ENCODE measurements around the gene IL19. TPM values are rescaled to one million over a fixed set of nuclear protein-coding genes. Genes with fewer than 3 reads are reported as not detected.
A peak's percentile ranks its signal among the peaks of the same experiment; 100 is the strongest.

IL19 gene
- total and polyA plus RNA-seq, 2 donors from 2014 or later, result 0.41 to 3.6 TPM

DNA sequence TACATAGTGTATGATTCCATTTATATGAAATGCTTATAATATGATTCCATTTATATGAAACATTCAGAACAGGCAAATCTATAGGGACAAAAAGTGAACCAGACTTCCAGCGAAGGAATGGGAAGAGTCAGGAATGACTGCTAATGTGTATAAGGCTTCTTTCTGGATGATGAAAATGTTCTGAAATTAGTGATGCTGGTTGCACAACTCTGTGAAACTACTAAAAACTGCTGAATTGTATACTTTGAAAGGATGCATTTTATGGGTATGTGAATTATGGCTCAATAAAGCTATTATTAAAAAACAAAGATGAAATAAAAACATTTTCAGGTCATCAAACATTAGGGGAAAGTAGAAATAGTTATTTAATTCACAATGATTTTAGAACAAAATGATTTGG, 112.6 kb downstream of the IL19 start:
- Histone ChIP-seq H3K27me3 (ENCODE audit: control insufficient read depth, insufficient read depth, low read length) (no peaks in the 10 kb centered on the region), H3K36me3 (ENCODE audit: control insufficient read depth in 2 of 3, insufficient read depth in 3 of 3, low read length in 3 of 3) (no peaks in the 10 kb centered on the region), H3K9ac (ENCODE audit: low read length in 3 of 3) (no peak overlapping the region), H3K27ac (ENCODE audit: low read depth in 2 of 2, low read length in 2 of 2) (no peak overlapping the region), H3K4me3 (ENCODE audit: low read length in 3 of 3) (no peak overlapping the region), H3K9me3 (ENCODE audit: control insufficient read depth in 2 of 3, insufficient read depth in 1 of 3, low read length in 3 of 3) (peaks cover 0 to 8% (median 0%) of the 10 kb centered on the region in 3 donors), H3K4me1 (ENCODE audit: control insufficient read depth in 2 of 3, insufficient read depth in 2 of 3, low read depth in 1 of 3, low read length in 3 of 3) (no peaks in the 10 kb centered on the region)
- FAIRE-seq (peak; percentile 25), DNase-seq (no peak)
- intact Hi-C loops (cut with DNase I), result no loop called here
- no peak for TF ChIP-seq CTCF (IDR thresholded peaks at IDR 0.05; ENCODE audit: borderline replicate concordance, extremely low read depth, insufficient read depth)

DNA sequence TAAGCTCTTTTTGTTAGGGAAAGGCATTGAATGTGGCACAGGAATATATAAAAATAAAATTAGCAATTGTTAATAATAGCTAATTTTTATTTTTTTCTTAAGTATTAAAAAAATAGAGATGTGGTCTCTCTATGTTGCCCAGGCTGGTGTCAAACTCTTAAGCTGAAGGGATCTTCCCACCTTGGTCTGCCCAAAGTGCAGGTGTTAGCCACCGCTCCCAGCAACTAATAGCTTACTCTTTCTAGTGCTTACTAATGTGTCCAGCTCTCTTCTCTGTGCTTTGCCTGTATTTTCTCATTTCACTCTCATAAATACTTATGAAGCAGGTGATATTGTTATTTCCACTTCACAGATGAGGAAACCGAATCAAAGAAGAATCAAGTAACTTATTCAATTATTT, 113.3 kb downstream of the IL19 start:
- Histone ChIP-seq H3K27me3 (ENCODE audit: control insufficient read depth, insufficient read depth, low read length) (no peaks in the 10 kb centered on the region), H3K9ac (ENCODE audit: low read length in 3 of 3) (no peak overlapping the region), H3K27ac (ENCODE audit: low read depth in 2 of 2, low read length in 2 of 2) (no peak overlapping the region), H3K4me3 (ENCODE audit: low read length in 3 of 3) (no peak overlapping the region), H3K4me1 (ENCODE audit: control insufficient read depth in 2 of 3, insufficient read depth in 2 of 3, low read depth in 1 of 3, low read length in 3 of 3) (no peaks in the 10 kb centered on the region), H3K9me3 (ENCODE audit: control insufficient read depth in 2 of 3, insufficient read depth in 1 of 3, low read length in 3 of 3) (peaks cover 0 to 2% (median 0%) of the 10 kb centered on the region in 3 donors), H3K36me3 (ENCODE audit: control insufficient read depth in 2 of 3, insufficient read depth in 3 of 3, low read length in 3 of 3) (no peaks in the 10 kb centered on the region)
- intact Hi-C loops (cut with DNase I), result no loop called here
- no peak for TF ChIP-seq CTCF (IDR thresholded peaks at IDR 0.05; ENCODE audit: borderline replicate concordance, extremely low read depth, insufficient read depth)
- no peak for DNase-seq
- FAIRE-seq, result no peak

GRCh38 chr1:206885341-206886060, 114.9 kb downstream of the IL19 start:
- Histone ChIP-seq H3K27me3 (ENCODE audit: control insufficient read depth, insufficient read depth, low read length) (no peaks in the 10 kb centered on the region), H3K9ac (ENCODE audit: low read length in 3 of 3) (no peak overlapping the region), H3K27ac (ENCODE audit: low read depth in 2 of 2, low read length in 2 of 2) (no peak overlapping the region), H3K36me3 (ENCODE audit: control insufficient read depth in 2 of 3, insufficient read depth in 3 of 3, low read length in 3 of 3) (no peaks in the 10 kb centered on the region), H3K9me3 (ENCODE audit: control insufficient read depth in 2 of 3, insufficient read depth in 1 of 3, low read length in 3 of 3) (peaks cover 0 to 2% (median 0%) of the 10 kb centered on the region in 3 donors), H3K4me1 (ENCODE audit: control insufficient read depth in 2 of 3, insufficient read depth in 2 of 3, low read depth in 1 of 3, low read length in 3 of 3) (peaks cover 0 to 3% (median 0%) of the 10 kb centered on the region in 3 donors), H3K4me3 (ENCODE audit: low read length in 3 of 3) (no peak overlapping the region)
- DNase-seq (no peak), FAIRE-seq (no peak)
- intact Hi-C loops (cut with DNase I), result no loop called here
- no peak for TF ChIP-seq CTCF (IDR thresholded peaks at IDR 0.05; ENCODE audit: borderline replicate concordance, extremely low read depth, insufficient read depth)
